HL-60 (cell line): Measurements from ENCODE around the gene HBQ1.
"Not testable (repeated sequence)": the region's sequence is repeated elsewhere in the genome, so short reads cannot be mapped to it uniquely, and the experiment has no call there.

ENCODE experiments used
- TF ChIP-seq, protein P1 (sequence below): IDR thresholded peaks from one replicate; pipeline ENCODE4 v1.5.1; 2011; ENCODE audit warnings: low read length, control low read depth, inconsistent platforms; ENCODE audit not compliant: insufficient read depth
- TF ChIP-seq, protein P2 (sequence below): IDR thresholded peaks from 2 replicates; pipeline ENCODE4 v1.6.1; 2012; ENCODE audit warnings: low read depth; ENCODE audit not compliant: insufficient replicate concordance

DNA sequence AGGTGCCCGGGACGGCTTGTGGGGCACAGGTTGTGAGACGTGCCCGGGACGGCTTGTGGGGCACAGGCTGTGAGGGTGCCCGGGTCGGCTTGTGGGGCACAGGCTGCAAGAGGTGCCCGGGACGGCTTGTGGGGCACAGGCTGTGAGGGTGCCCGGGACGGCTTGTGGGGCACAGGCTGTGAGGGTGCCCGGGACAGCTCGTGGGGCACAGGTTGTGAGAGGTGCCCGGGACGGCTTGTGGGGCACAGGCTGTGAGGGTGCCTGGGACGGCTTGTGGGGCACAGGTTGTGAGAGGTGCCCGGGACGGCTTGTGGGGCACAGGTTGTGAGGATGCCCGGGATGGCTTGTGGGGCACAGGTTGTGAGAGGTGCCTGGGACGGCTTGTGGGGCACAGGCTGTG is 20.0 kb upstream of the HBQ1 start:
- TF ChIP-seq, protein P1, sequence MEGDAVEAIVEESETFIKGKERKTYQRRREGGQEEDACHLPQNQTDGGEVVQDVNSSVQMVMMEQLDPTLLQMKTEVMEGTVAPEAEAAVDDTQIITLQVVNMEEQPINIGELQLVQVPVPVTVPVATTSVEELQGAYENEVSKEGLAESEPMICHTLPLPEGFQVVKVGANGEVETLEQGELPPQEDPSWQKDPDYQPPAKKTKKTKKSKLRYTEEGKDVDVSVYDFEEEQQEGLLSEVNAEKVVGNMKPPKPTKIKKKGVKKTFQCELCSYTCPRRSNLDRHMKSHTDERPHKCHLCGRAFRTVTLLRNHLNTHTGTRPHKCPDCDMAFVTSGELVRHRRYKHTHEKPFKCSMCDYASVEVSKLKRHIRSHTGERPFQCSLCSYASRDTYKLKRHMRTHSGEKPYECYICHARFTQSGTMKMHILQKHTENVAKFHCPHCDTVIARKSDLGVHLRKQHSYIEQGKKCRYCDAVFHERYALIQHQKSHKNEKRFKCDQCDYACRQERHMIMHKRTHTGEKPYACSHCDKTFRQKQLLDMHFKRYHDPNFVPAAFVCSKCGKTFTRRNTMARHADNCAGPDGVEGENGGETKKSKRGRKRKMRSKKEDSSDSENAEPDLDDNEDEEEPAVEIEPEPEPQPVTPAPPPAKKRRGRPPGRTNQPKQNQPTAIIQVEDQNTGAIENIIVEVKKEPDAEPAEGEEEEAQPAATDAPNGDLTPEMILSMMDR, result not testable (repeated sequence)
- TF ChIP-seq, protein P2, sequence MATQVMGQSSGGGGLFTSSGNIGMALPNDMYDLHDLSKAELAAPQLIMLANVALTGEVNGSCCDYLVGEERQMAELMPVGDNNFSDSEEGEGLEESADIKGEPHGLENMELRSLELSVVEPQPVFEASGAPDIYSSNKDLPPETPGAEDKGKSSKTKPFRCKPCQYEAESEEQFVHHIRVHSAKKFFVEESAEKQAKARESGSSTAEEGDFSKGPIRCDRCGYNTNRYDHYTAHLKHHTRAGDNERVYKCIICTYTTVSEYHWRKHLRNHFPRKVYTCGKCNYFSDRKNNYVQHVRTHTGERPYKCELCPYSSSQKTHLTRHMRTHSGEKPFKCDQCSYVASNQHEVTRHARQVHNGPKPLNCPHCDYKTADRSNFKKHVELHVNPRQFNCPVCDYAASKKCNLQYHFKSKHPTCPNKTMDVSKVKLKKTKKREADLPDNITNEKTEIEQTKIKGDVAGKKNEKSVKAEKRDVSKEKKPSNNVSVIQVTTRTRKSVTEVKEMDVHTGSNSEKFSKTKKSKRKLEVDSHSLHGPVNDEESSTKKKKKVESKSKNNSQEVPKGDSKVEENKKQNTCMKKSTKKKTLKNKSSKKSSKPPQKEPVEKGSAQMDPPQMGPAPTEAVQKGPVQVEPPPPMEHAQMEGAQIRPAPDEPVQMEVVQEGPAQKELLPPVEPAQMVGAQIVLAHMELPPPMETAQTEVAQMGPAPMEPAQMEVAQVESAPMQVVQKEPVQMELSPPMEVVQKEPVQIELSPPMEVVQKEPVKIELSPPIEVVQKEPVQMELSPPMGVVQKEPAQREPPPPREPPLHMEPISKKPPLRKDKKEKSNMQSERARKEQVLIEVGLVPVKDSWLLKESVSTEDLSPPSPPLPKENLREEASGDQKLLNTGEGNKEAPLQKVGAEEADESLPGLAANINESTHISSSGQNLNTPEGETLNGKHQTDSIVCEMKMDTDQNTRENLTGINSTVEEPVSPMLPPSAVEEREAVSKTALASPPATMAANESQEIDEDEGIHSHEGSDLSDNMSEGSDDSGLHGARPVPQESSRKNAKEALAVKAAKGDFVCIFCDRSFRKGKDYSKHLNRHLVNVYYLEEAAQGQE, result not testable (repeated sequence)
